GM06990 (cell line): Measurements from ENCODE around the gene UBR4.
"Not testable (repeated sequence)": the region's sequence is repeated elsewhere in the genome, so short reads cannot be mapped to it uniquely, and the experiment has no call there.

ENCODE experiments used
- DNase-seq: peaks from one replicate; pipeline ENCODE4 v3.0.0-alpha.2; 2011; ENCODE audit not compliant: insufficient read length; ENCODE audit errors: extremely low read depth
- H3K27me3 ChIP-seq: replicated peaks from 2 replicates; pipeline ENCODE4 v1.6.0; 2011; ENCODE audit warnings: low read length; ENCODE audit not compliant: control insufficient read depth, insufficient read depth
- H3K36me3 ChIP-seq: 2 replicates; pipeline ENCODE4 v1.5.1; 2011; ENCODE audit warnings: low read length; ENCODE audit not compliant: control insufficient read depth, insufficient read depth
- H3K4me3 ChIP-seq: replicated peaks from 2 replicates; pipeline ENCODE4 v1.5.1; 2011; ENCODE audit warnings: low read depth, mild to moderate bottlenecking, control low read depth, low read length
- CTCF ChIP-seq: IDR thresholded peaks from 2 replicates; pipeline ENCODE4 v1.5.1; 2011; ENCODE audit warnings: low read length, control low read depth, mild to moderate bottlenecking, inconsistent platforms; ENCODE audit not compliant: insufficient read depth, poor library complexity, severe bottlenecking

UBR4 gene

GRCh38 chr1:19190468-19190867 lies 19.6 kb downstream of the UBR4 start:
- DNase-seq = no peak
- Histone ChIP-seq H3K36me3 (peaks cover 20% of the 10 kb centered on the region), H3K4me3 (no peak overlapping the region), H3K27me3 (no peaks in the 10 kb centered on the region)
- TF ChIP-seq CTCF = no peak

GRCh38 chr1:19189270-19189669 lies 20.8 kb downstream of the UBR4 start:
- TF ChIP-seq CTCF = no peak
- H3K27me3 ChIP-seq = no peaks in the 10 kb centered on the region
- DNase-seq = no peak
- peaks cover 22% of the 10 kb centered on the region for H3K36me3 ChIP-seq
- H3K4me3 ChIP-seq = no peak overlapping the region

- H3K36me3 ChIP-seq = peaks cover 22% of the 10 kb centered on the region
- no peak for TF ChIP-seq CTCF
- no peak overlapping the region for H3K4me3 ChIP-seq
- H3K27me3 ChIP-seq = no peaks in the 10 kb centered on the region
- no peak for DNase-seq
Measured at GRCh38 chr1:19187852-19188251, 22.2 kb downstream of the UBR4 start.

GRCh38 chr1:19186001-19186400 lies 24.1 kb downstream of the UBR4 start:
- Histone ChIP-seq H3K4me3 (no peak overlapping the region), H3K36me3 (peaks cover 19% of the 10 kb centered on the region), H3K27me3 (no peaks in the 10 kb centered on the region)
- no peak for DNase-seq
- no peak for TF ChIP-seq CTCF

GRCh38 chr1:19182223-19182622 lies 27.8 kb downstream of the UBR4 start:
- Histone ChIP-seq H3K4me3 (no peak overlapping the region), H3K36me3 (peaks cover 23% of the 10 kb centered on the region), H3K27me3 (no peaks in the 10 kb centered on the region)
- no peak for TF ChIP-seq CTCF
- DNase-seq = no peak

GRCh38 chr1:19180265-19180657 lies 29.8 kb downstream of the UBR4 start:
- H3K27me3 ChIP-seq, H3K4me3 ChIP-seq, DNase-seq: not testable (repeated sequence)
- H3K36me3 ChIP-seq = peaks cover 21% of the 10 kb centered on the region
